ENCODE results near the gene IL17REL. TPM values are rescaled to one million over a fixed set of nuclear protein-coding genes. Genes with fewer than 3 reads are reported as not detected.

Gene IL17REL
- total RNA-seq, 6 experiments from 2014 or later = not detected

GRCh38 chr22:50009765-50010675, 2.5 kb downstream of the IL17REL start:
- Mint-ChIP-seq H3K36me3 (ENCODE audit: low read depth) (no peaks in the 10 kb centered on the region), H3K9me3 (no peaks in the 10 kb centered on the region), H3K27ac (no peak overlapping the region), H3K4me1 (ENCODE audit: low read depth) (no peaks in the 10 kb centered on the region), H3K27me3 (ENCODE audit: insufficient read depth) (peaks cover 14% of the 10 kb centered on the region), H3K4me3 (no peak overlapping the region)
- DNase-seq = no peak
- no peak for TF ChIP-seq CTCF (IDR thresholded peaks at IDR 0.05)

- Mint-ChIP-seq H3K4me3 (no peak overlapping the region), H3K27ac (no peak overlapping the region), H3K27me3 (ENCODE audit: insufficient read depth) (peaks cover 14% of the 10 kb centered on the region), H3K9me3 (no peaks in the 10 kb centered on the region), H3K4me1 (ENCODE audit: low read depth) (no peaks in the 10 kb centered on the region), H3K36me3 (ENCODE audit: low read depth) (no peaks in the 10 kb centered on the region)
- DNase-seq = no peak
- TF ChIP-seq CTCF (IDR thresholded peaks at IDR 0.05) = no peak
These were observed 3.3 kb downstream of the IL17REL start for GRCh38 chr22:50009251-50009650.

- DNase-seq = no peak
- H3K27me3 Mint-ChIP-seq (ENCODE audit: insufficient read depth) = peaks cover 14% of the 10 kb centered on the region
- no peaks in the 10 kb centered on the region for H3K4me1 Mint-ChIP-seq (ENCODE audit: low read depth)
- TF ChIP-seq CTCF (IDR thresholded peaks at IDR 0.05) = no peak
- H3K27ac Mint-ChIP-seq = no peak overlapping the region
- H3K9me3 Mint-ChIP-seq = no peaks in the 10 kb centered on the region
- no peak overlapping the region for H3K4me3 Mint-ChIP-seq
- no peaks in the 10 kb centered on the region for H3K36me3 Mint-ChIP-seq (ENCODE audit: low read depth)
These were observed 4.2 kb downstream of the IL17REL start for GRCh38 chr22:50008151-50009040.

GRCh38 chr22:50007057-50007511, 5.5 kb downstream of the IL17REL start:
- no peak for TF ChIP-seq CTCF (IDR thresholded peaks at IDR 0.05)
- peaks cover 14% of the 10 kb centered on the region for H3K27me3 Mint-ChIP-seq (ENCODE audit: insufficient read depth)
- DNase-seq = no peak
- H3K4me1 Mint-ChIP-seq (ENCODE audit: low read depth) = no peaks in the 10 kb centered on the region
- H3K36me3 Mint-ChIP-seq (ENCODE audit: low read depth) = no peaks in the 10 kb centered on the region
- no peaks in the 10 kb centered on the region for H3K9me3 Mint-ChIP-seq
- no peak overlapping the region for H3K27ac Mint-ChIP-seq
- no peak overlapping the region for H3K4me3 Mint-ChIP-seq

GRCh38 chr22:50004918-50005317, 7.6 kb downstream of the IL17REL start:
- no peak for TF ChIP-seq CTCF (IDR thresholded peaks at IDR 0.05)
- H3K27ac Mint-ChIP-seq = no peak overlapping the region
- no peaks in the 10 kb centered on the region for H3K36me3 Mint-ChIP-seq (ENCODE audit: low read depth)
- no peak overlapping the region for H3K4me3 Mint-ChIP-seq
- H3K4me1 Mint-ChIP-seq (ENCODE audit: low read depth) = no peaks in the 10 kb centered on the region
- no peaks in the 10 kb centered on the region for H3K9me3 Mint-ChIP-seq
- DNase-seq = no peak
- peaks cover 6% of the 10 kb centered on the region for H3K27me3 Mint-ChIP-seq (ENCODE audit: insufficient read depth)

Measured in HFFc6 (cell line).